Osteocyte (in vitro differentiated cells): Measurements from ENCODE around the gene RPL23. TPM values are rescaled to one million over a fixed set of nuclear protein-coding genes. Genes with fewer than 3 reads are reported as not detected.

Experiments
- DNase-seq: peaks from one replicate; pipeline ENCODE4 v3.0.0; 2021; ENCODE audit warnings: mixed read lengths; ENCODE audit not compliant: unreplicated experiment; ENCODE audit errors: extremely low spot score
- H3K27ac Mint-ChIP-seq: one replicate; pipeline ENCODE4 v1.8.0; 2021; ENCODE audit warnings: mild to moderate bottlenecking, mixed read lengths; ENCODE audit not compliant: unreplicated experiment
- H3K27me3 Mint-ChIP-seq: one replicate; pipeline ENCODE4 v1.8.0; 2021; ENCODE audit warnings: mixed read lengths; ENCODE audit not compliant: unreplicated experiment
- H3K36me3 Mint-ChIP-seq: one replicate; pipeline ENCODE4 v1.8.0; 2021; ENCODE audit warnings: mixed read lengths; ENCODE audit not compliant: unreplicated experiment
- H3K4me1 Mint-ChIP-seq: one replicate; pipeline ENCODE4 v1.8.0; 2021; ENCODE audit warnings: mixed read lengths; ENCODE audit not compliant: unreplicated experiment
- H3K4me3 Mint-ChIP-seq: one replicate; pipeline ENCODE4 v1.8.0; 2021; ENCODE audit warnings: mild to moderate bottlenecking, moderate library complexity, mixed read lengths; ENCODE audit not compliant: unreplicated experiment
- H3K9me3 Mint-ChIP-seq: one replicate; pipeline ENCODE4 v1.8.0; 2021; ENCODE audit warnings: mixed read lengths; ENCODE audit not compliant: unreplicated experiment
- total RNA-seq: library from RNA; stranded (reverse); gene quantifications from 2 replicates; pipeline ENCODE4 v1.2.1, GENCODE V29; 2021
- TF ChIP-seq, protein P1 (sequence below): fragments of 200-600 bp; sonication (generic); IDR thresholded peaks from 2 replicates; pipeline ENCODE4 v1.5.0; 2021; ENCODE audit warnings: antibody characterized with exemption, mild to moderate bottlenecking, moderate library complexity

The RPL23 gene
- total RNA-seq, 1 donor from 2014 or later: 1,310 TPM

DNA sequence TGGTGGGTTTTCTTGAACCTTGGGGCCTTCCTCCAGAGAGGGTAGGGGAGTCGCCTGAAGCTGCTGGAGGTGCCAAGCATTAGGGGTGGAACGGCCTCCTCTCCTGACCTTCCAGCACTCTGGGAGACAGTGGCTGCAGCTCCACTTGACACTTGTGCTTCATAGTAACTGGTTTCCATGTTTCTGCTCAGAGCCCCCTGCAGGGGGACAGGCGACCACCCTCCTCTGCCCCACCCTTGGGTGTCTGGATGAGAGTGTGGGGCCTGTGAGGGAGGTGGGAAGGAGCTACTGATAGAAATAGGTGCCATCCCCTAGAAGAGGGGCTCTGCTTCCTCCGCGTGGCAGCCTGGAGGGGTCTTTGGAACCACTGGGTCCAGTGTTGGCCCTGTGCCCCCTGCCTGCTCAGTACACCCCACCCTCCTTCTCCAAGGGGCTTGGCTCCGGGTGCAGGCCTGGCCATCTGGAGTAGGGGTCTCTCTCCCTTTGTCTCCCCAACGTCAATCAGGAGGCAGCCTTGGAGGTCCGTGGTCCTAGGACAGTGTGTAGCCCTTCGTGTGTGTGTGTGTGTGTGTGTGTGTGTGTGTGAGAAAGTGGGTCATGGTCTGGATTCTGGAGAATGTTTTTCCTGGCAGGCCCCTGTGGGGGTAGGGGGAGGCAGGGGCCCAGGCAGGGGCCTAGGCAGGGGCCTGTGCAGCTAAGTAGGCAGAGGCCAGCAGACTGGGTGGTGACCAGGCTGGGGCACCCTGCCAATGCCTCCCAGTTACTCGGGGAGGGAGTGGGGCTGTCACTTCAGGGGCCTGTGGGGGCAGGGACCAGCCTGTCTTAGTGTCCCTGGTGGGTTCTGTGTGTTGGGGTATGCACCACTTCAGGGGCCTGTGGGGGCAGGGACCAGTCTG is 21.2 kb upstream of the RPL23 start:
- TF ChIP-seq, protein P1, sequence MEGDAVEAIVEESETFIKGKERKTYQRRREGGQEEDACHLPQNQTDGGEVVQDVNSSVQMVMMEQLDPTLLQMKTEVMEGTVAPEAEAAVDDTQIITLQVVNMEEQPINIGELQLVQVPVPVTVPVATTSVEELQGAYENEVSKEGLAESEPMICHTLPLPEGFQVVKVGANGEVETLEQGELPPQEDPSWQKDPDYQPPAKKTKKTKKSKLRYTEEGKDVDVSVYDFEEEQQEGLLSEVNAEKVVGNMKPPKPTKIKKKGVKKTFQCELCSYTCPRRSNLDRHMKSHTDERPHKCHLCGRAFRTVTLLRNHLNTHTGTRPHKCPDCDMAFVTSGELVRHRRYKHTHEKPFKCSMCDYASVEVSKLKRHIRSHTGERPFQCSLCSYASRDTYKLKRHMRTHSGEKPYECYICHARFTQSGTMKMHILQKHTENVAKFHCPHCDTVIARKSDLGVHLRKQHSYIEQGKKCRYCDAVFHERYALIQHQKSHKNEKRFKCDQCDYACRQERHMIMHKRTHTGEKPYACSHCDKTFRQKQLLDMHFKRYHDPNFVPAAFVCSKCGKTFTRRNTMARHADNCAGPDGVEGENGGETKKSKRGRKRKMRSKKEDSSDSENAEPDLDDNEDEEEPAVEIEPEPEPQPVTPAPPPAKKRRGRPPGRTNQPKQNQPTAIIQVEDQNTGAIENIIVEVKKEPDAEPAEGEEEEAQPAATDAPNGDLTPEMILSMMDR: no peak
- no peaks in the 10 kb centered on the region for H3K9me3 Mint-ChIP-seq
- peak overlapping the region; percentile 69 for H3K4me3 Mint-ChIP-seq
- H3K27ac Mint-ChIP-seq: peak overlapping the region; percentile 84
- H3K27me3 Mint-ChIP-seq: no peaks in the 10 kb centered on the region
- DNase-seq: peak; percentile 88
- H3K4me1 Mint-ChIP-seq: peaks cover 83% of the 10 kb centered on the region
- H3K36me3 Mint-ChIP-seq: peaks cover 16% of the 10 kb centered on the region

DNA sequence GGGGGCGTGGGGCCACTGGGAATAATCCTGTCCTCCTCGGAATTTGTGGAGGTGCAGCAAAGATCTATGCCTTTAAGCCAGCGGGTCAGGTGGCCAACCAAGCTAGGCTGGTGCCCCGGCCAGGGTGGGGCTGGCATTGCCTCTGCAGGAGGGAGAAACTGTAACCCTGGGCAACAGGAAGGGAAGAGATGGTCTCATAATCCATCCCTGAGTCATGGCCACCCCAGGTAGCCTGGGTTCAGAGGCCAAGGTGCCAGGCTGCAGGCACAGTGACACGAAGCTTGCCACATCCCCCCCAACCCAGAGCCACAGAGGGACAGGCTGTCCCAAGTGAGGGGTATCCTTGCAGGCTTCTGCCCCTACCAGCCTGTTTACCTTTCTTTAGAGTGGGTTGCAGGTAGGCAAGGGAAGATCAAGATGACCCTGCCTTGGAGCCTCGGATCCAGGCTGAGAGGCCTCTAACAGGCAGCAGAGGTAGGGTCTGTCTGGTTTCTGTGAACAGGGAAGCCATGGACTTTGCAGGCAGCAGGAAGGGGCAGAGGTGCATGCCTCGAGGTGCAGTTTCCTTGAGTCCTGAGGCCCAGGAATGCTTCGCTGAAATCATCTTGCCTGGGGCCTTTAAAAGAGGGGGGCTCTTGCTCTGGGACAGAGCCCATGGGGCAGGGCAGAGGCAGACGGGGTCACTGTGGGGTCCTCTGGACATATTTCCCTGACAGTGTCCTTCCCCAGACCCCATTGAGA is 20.3 kb upstream of the RPL23 start:
- peaks cover 11% of the 10 kb centered on the region for H3K36me3 Mint-ChIP-seq
- no peaks in the 10 kb centered on the region for H3K9me3 Mint-ChIP-seq
- H3K27ac Mint-ChIP-seq: peak overlapping the region; percentile 84
- H3K27me3 Mint-ChIP-seq: no peaks in the 10 kb centered on the region
- H3K4me1 Mint-ChIP-seq: peaks cover 76% of the 10 kb centered on the region
- DNase-seq: no peak
- peak overlapping the region; percentile 69 for H3K4me3 Mint-ChIP-seq
- TF ChIP-seq, protein P1: no peak

DNA sequence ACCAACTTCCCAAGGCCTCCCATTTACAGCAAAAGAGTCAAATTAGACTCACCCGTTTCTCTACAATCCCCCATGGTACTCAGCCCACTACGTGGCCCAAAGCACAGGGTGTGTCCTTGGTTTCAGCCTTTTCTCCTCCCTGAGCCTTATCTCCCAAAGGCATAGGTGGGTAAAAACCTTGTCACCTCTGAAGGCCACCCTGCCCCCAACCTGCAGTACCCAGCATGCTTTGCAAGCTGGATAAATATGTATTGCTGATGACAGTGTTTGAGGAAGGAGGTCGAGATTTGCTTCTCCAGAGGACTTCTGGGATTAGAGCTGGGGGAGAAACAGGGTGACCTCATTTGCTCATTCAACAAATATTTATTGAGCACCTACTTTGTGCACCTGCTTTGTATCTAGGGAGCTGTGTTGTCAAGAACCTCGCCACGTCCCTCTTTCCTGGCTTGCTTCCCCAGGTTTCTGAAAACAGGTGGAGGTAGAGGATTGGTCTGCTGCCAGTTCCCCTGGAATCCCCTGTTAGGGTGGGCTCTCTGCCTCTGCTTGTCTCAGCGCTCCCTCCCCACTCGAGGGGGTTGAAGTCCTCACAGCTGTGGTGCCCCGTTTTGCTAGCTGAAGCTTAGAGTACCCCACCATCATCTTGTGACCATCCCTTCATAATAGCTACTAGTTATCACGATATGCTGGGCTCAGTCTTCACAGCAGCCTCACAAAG is 19.3 kb upstream of the RPL23 start:
- Mint-ChIP-seq H3K27me3 (no peaks in the 10 kb centered on the region), H3K9me3 (no peaks in the 10 kb centered on the region), H3K4me3 (peak overlapping the region; percentile 94), H3K36me3 (peaks cover 7% of the 10 kb centered on the region), H3K4me1 (peaks cover 76% of the 10 kb centered on the region), H3K27ac (peak overlapping the region; percentile 84)
- TF ChIP-seq, protein P1: no peak
- DNase-seq: no peak

DNA sequence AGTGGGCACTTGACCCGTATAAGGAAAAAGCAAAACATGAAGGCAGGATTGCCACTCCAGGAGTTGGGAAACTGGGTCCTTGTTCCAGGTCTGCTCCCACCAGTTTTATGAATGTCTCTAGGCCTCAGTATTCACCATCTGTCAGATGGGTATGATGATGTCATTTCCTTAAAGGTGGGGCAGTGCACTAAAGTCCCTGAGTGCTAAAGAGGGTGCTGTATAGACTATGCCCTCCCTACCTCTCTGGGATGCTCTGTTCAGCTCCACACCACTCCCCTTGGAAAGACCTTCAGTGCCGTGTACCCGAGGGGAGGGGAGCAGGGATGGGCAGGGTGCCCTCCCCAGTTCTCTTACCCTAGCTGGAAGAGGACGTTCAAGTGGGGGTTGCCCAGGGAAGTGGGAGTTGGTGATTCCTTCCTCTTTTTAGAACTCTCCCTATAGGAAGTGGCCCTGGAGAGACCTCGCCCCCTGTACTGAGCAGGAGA is 18.5 kb upstream of the RPL23 start:
- H3K27ac Mint-ChIP-seq: peak overlapping the region; percentile 84
- H3K4me3 Mint-ChIP-seq: peak overlapping the region; percentile 94
- peaks cover 7% of the 10 kb centered on the region for H3K36me3 Mint-ChIP-seq
- no peaks in the 10 kb centered on the region for H3K9me3 Mint-ChIP-seq
- TF ChIP-seq, protein P1: no peak
- DNase-seq: no peak
- H3K27me3 Mint-ChIP-seq: no peaks in the 10 kb centered on the region
- peaks cover 74% of the 10 kb centered on the region for H3K4me1 Mint-ChIP-seq
